Ishikawa (cell line): ENCODE measurements around the gene HDLBP.

Source experiments
- EP300 ChIP-seq: IDR thresholded peaks from 2 replicates; pipeline ENCODE4 v1.6.1; 2012; ENCODE audit warnings: borderline replicate concordance
- FOXM1 ChIP-seq: IDR thresholded peaks from 2 replicates; pipeline ENCODE4 v1.6.1; 2012; ENCODE audit warnings: low read depth, borderline replicate concordance
- MAX ChIP-seq: IDR thresholded peaks from 2 replicates; pipeline ENCODE4 v1.6.1; 2012
- NFIC ChIP-seq: IDR thresholded peaks from 2 replicates; pipeline ENCODE4 v1.6.1; 2012
- RAD21 ChIP-seq: IDR thresholded peaks from 2 replicates; pipeline ENCODE4 v1.6.1; 2012; ENCODE audit warnings: low read depth
- USF1 ChIP-seq: IDR thresholded peaks from 2 replicates; pipeline ENCODE4 v1.6.1; 2012
- YY1 ChIP-seq: IDR thresholded peaks from 2 replicates; pipeline ENCODE4 v1.6.1; 2012; ENCODE audit warnings: low read depth
- ZBTB7A ChIP-seq: IDR thresholded peaks from 2 replicates; pipeline ENCODE4 v1.6.1; 2012; ENCODE audit warnings: low read depth

GRCh38 chr2:241296767-241297166, 18.7 kb downstream of the HDLBP start:
- no peak for TF ChIP-seq FOXM1
- TF ChIP-seq EP300: no peak
- TF ChIP-seq USF1: no peak
- TF ChIP-seq NFIC: no peak
- TF ChIP-seq MAX: no peak
- no peak for TF ChIP-seq RAD21
- no peak for TF ChIP-seq ZBTB7A
- TF ChIP-seq YY1: no peak
